ENCODE results near the gene UTS2B. TPM values are rescaled to one million over a fixed set of nuclear protein-coding genes. Genes with fewer than 3 reads are reported as not detected.
A peak's percentile ranks its signal among the peaks of the same experiment; 100 is the strongest.

UTS2B gene
- total and polyA plus RNA-seq, 2 experiments from 2014 or later, result 0.22 to 0.61 TPM

DNA sequence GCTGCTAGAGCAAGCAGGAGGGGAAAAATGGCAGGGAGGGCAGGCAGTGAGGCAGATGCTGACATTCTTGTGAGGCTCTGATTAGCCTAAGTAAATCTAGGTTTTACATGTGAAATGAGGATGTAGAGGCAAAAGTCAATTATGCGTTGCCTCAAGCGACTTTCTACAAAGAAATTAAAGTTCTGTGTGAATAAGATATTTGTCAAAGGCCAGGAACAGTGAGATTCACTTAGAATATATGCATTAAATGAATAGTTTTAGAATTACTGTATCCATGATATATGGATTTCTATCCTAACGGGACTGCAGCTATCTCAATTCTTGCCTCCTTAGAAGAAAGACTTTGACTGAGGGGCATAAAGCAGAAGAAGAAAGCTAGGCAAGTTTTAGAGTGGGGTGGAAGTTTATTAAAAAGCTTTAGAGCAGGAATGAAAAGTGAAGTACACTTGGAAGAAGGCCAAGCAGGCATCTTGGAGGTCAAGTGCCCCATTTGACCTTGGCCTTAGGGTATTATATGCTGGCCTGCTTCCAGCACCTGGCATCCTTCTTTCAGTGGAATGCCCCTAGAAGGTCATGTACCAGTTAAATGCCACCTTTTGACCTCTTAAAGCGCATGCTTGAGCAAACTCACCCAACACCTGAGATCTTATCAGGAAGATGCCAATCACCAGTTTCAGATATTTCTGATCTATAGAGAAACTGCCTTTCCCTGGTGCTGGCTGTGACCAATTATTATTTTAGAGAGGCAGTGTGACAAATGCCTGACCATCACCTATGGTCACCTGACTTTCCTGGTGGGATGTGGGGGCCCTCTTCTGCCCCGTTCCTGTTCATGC is 93.1 kb downstream of the UTS2B start:
- Histone ChIP-seq H2AFZ (peak overlapping the region; percentile 66; the same call in 1 of the 2 replicates), H3K9me2 (ENCODE audit: insufficient read depth) (no peaks in the 10 kb centered on the region), H3F3A (ENCODE audit: insufficient read depth) (peaks cover 39% of the 10 kb centered on the region), H3K4me3 (no peak overlapping the region), H3K27ac (peak overlapping the region; percentile 68), H4K20me1 (ENCODE audit: insufficient read depth) (no peaks in the 10 kb centered on the region), H3K79me2 (ENCODE audit: insufficient read depth) (no peaks in the 10 kb centered on the region), H3K27me3 (replicated peaks; ENCODE audit: insufficient read depth) (no peaks in the 10 kb centered on the region), H3K9me3 (ENCODE audit: low read depth) (no peaks in the 10 kb centered on the region), H3K4me1 (ENCODE audit: insufficient read depth) (peaks cover 38% of the 10 kb centered on the region), H3K4me2 (ENCODE audit: unreplicated experiment) (no peak overlapping the region), H3K36me3 (ENCODE audit: low read depth) (no peaks in the 10 kb centered on the region), H3K9ac (no peak overlapping the region)
- WGBS, 2 experiments (ENCODE audit: low coverage in 1 of 2, low lambda C conversion rate in 2 of 2, missing lambda C conversion rate in 2 of 2), result 88 to 91% methylated on average over 5 of the region's 5 CpGs
- TF ChIP-seq EZH2 (IDR thresholded peaks at IDR 0.05; ENCODE audit: insufficient read depth, poor library complexity, severe bottlenecking) (no peak), EZH2phosphoT487 (IDR thresholded peaks at IDR 0.05; ENCODE audit: insufficient read depth, low read depth) (no peak)
- in situ Hi-C loops (cut with MboI), result no loop called here
- DNase-seq, result no peak

DNA sequence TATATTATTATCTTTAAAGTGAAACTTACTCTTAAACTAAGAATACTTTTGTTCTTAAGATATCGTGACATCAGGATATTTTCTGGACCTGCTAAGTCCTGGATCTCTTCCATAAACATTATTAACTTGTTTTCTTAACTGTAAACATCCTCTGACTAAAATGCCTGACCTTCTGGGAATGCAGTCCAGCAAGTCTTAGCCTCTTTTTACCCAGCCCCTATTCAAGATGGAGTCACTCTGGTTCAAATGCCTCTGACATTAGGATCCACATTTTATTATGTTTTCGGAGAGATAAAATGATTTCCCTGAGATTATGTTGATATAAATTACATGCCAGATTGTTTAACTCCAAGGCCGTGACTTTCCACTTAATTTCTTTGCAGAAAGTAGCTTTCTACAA is 93.7 kb downstream of the UTS2B start:
- no peaks in the 10 kb centered on the region for H4K20me1 ChIP-seq (ENCODE audit: insufficient read depth)
- no peaks in the 10 kb centered on the region for H3K9me3 ChIP-seq (ENCODE audit: low read depth)
- WGBS, 2 experiments (ENCODE audit: low coverage in 1 of 2, low lambda C conversion rate in 2 of 2, missing lambda C conversion rate in 2 of 2), result 59 to 62% methylated on average over 3 of the region's 3 CpGs
- H3K79me2 ChIP-seq (ENCODE audit: insufficient read depth), result no peaks in the 10 kb centered on the region
- H3K27ac ChIP-seq, result peak overlapping the region; percentile 68
- in situ Hi-C loops (cut with MboI), result no loop called here
- peak; percentile 57 for DNase-seq
- no peak for TF ChIP-seq EZH2 (IDR thresholded peaks at IDR 0.05; ENCODE audit: insufficient read depth, poor library complexity, severe bottlenecking)
- no peak for TF ChIP-seq EZH2phosphoT487 (IDR thresholded peaks at IDR 0.05; ENCODE audit: insufficient read depth, low read depth)
- H2AFZ ChIP-seq, result peak overlapping the region; percentile 66
- H3K4me3 ChIP-seq, result no peak overlapping the region
- no peaks in the 10 kb centered on the region for H3K27me3 ChIP-seq (replicated peaks; ENCODE audit: insufficient read depth)
- no peaks in the 10 kb centered on the region for H3K36me3 ChIP-seq (ENCODE audit: low read depth)
- no peaks in the 10 kb centered on the region for H3K9me2 ChIP-seq (ENCODE audit: insufficient read depth)
- peaks cover 39% of the 10 kb centered on the region for H3F3A ChIP-seq (ENCODE audit: insufficient read depth)
- H3K4me1 ChIP-seq (ENCODE audit: insufficient read depth), result peaks cover 38% of the 10 kb centered on the region
- H3K9ac ChIP-seq, result no peak overlapping the region
- H3K4me2 ChIP-seq (ENCODE audit: unreplicated experiment), result peak overlapping the region; percentile 54

DNA sequence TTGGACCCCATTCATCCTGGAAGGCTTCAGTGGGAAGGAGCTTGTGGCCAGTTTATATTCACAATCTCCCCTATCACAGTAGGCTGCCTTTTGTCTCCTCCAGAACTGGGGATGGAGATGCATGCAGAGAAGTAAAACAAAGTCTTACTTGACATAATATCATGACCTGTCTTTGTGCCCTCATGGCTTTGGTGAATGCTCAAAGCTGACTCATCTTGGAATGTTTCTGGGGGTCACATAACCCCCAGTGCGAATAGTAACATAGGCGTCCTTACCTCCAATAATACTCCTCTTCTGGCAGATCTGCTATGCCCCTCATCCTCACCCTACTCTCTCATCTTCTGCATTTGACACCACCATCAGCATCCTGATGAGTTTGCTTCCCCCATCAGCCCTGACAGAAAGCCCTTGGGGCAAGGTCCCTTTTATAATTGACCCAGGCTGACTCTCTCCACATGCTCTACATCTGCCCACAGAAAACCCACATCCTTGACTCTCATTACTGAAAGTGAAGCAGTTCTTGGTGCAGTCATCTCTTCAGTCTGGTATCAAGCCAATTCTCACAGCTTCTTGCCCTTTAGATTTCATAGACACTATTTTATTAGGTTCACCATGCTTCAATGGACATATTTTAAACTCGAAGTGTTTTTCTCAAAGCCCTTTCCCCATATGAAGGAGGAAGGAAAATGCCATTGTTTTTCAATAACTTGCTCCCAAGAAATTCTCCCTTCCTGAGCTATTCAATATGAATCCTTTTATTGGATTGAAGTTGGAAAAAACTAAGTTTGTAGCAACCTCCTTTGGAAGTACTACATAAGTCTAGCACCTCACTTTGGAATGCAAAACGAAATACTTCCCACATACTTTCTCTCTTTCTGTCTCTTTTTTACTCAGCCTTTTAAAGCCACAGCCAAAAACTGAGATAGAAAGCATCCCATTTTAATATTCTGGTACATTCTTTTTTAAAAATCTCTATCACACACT is 94.7 kb downstream of the UTS2B start:
- Histone ChIP-seq H3K4me3 (peak overlapping the region; percentile 27; the same call in 1 of the 2 replicates), H3K9ac (peak overlapping the region; percentile 31; the same call in 1 of the 2 replicates), H3K4me2 (ENCODE audit: unreplicated experiment) (peak overlapping the region; percentile 54), H3K4me1 (ENCODE audit: insufficient read depth) (peaks cover 38% of the 10 kb centered on the region), H3K79me2 (ENCODE audit: insufficient read depth) (no peaks in the 10 kb centered on the region), H3F3A (ENCODE audit: insufficient read depth) (peaks cover 39% of the 10 kb centered on the region), H3K9me2 (ENCODE audit: insufficient read depth) (no peaks in the 10 kb centered on the region), H3K36me3 (ENCODE audit: low read depth) (no peaks in the 10 kb centered on the region), H3K9me3 (ENCODE audit: low read depth) (no peaks in the 10 kb centered on the region), H3K27ac (peak overlapping the region; percentile 68), H3K27me3 (replicated peaks; ENCODE audit: insufficient read depth) (no peaks in the 10 kb centered on the region), H2AFZ (peak overlapping the region; percentile 66), H4K20me1 (ENCODE audit: insufficient read depth) (no peaks in the 10 kb centered on the region)
- TF ChIP-seq EZH2phosphoT487 (IDR thresholded peaks at IDR 0.05; ENCODE audit: insufficient read depth, low read depth) (no peak), EZH2 (IDR thresholded peaks at IDR 0.05; ENCODE audit: insufficient read depth, poor library complexity, severe bottlenecking) (no peak)
- 53 to 54% methylated on average over 4 of the region's 4 CpGs for WGBS, 2 experiments (ENCODE audit: low coverage in 1 of 2, low lambda C conversion rate in 2 of 2, missing lambda C conversion rate in 2 of 2)
- in situ Hi-C loops (cut with MboI), result no loop called here
- DNase-seq, result peak; percentile 73

DNA sequence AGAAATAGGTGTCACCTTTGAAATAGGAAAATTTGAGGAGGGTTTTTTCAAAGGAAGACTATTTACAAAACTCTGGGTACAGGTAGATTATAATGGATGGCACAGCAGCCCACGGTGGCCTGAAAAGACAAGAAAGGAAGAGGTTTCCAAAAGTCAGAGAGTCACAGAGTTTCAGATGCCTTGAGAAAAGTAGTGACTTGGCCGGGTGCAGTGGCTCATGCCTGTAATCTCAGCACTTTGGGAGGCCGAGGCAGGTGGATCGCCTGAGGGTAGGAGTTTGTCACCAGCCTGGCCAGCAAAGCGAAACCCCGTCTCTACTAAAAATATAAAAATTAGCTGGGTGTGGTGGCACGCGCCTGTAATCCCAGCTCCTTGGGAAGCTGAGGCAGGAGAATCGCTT is 96.1 kb downstream of the UTS2B start:
- no peaks in the 10 kb centered on the region for H3K9me3 ChIP-seq (ENCODE audit: low read depth)
- no peak for DNase-seq
- H3K9me2 ChIP-seq (ENCODE audit: insufficient read depth), result no peaks in the 10 kb centered on the region
- H4K20me1 ChIP-seq (ENCODE audit: insufficient read depth), result no peaks in the 10 kb centered on the region
- H3F3A ChIP-seq (ENCODE audit: insufficient read depth), result peaks cover 39% of the 10 kb centered on the region
- peaks cover 38% of the 10 kb centered on the region for H3K4me1 ChIP-seq (ENCODE audit: insufficient read depth)
- no peak overlapping the region for H2AFZ ChIP-seq
- H3K9ac ChIP-seq, result no peak overlapping the region
- in situ Hi-C loops (cut with MboI), result no loop called here
- H3K27me3 ChIP-seq (replicated peaks; ENCODE audit: insufficient read depth), result no peaks in the 10 kb centered on the region
- no peak overlapping the region for H3K4me2 ChIP-seq (ENCODE audit: unreplicated experiment)
- no peaks in the 10 kb centered on the region for H3K79me2 ChIP-seq (ENCODE audit: insufficient read depth)
- no peaks in the 10 kb centered on the region for H3K36me3 ChIP-seq (ENCODE audit: low read depth)
- no peak overlapping the region for H3K27ac ChIP-seq
- 95 to 98% methylated on average over 9 of the region's 9 CpGs for WGBS, 2 experiments (ENCODE audit: low coverage in 1 of 2, low lambda C conversion rate in 2 of 2, missing lambda C conversion rate in 2 of 2)
- H3K4me3 ChIP-seq, result no peak overlapping the region
- TF ChIP-seq EZH2 (IDR thresholded peaks at IDR 0.05; ENCODE audit: insufficient read depth, poor library complexity, severe bottlenecking), result no peak
- no peak for TF ChIP-seq EZH2phosphoT487 (IDR thresholded peaks at IDR 0.05; ENCODE audit: insufficient read depth, low read depth)

Measured in GM23248 (cell line).